HL-60 (cell line): ENCODE results near the gene EEF2.
A peak's percentile ranks its signal among the peaks of the same experiment; 100 is the strongest.

Experiments used
- DNase-seq, 2 experiments: peaks; one replicate each; pipeline ENCODE4 v3.0.0-alpha.2; 2010 to 2020; ENCODE audit warnings: low read depth in 1 of 2, low spot score in 1 of 2
- H3K27ac ChIP-seq: fragments of 250-450 bp; sonication (Bioruptor Pico); replicated peaks from 2 replicates; pipeline ENCODE4 v1.5.1; 2020; ENCODE audit warnings: mild to moderate bottlenecking, moderate library complexity
- H3K27me3 ChIP-seq: fragments of 250-450 bp; sonication (Bioruptor Pico); 2 replicates; pipeline ENCODE4 v1.5.1; 2021; ENCODE audit warnings: mild to moderate bottlenecking, moderate library complexity; ENCODE audit not compliant: insufficient read depth, poor library complexity, severe bottlenecking
- H3K4me3 ChIP-seq: replicated peaks from 2 replicates; pipeline ENCODE4 v1.5.1; 2011; ENCODE audit warnings: mild to moderate bottlenecking, control low read depth, low read length; ENCODE audit not compliant: insufficient read depth
- GABPA ChIP-seq: IDR thresholded peaks from 2 replicates; pipeline ENCODE4 v1.6.1; 2012; ENCODE audit warnings: low read depth
- POLR2AphosphoS5 ChIP-seq: IDR thresholded peaks from 2 replicates; pipeline ENCODE4 v1.6.1; 2012; ENCODE audit warnings: low read depth
- SPI1 ChIP-seq: IDR thresholded peaks from 2 replicates; pipeline ENCODE4 v1.6.1; 2012; ENCODE audit warnings: low read depth, mild to moderate bottlenecking, borderline replicate concordance
- TF ChIP-seq, protein P1 (sequence below): IDR thresholded peaks from 2 replicates; pipeline ENCODE4 v1.6.1; 2012; ENCODE audit warnings: low read depth; ENCODE audit not compliant: insufficient replicate concordance
- TF ChIP-seq, protein P2 (sequence below): IDR thresholded peaks from one replicate; pipeline ENCODE4 v1.5.1; 2011; ENCODE audit warnings: low read length, control low read depth, inconsistent platforms; ENCODE audit not compliant: insufficient read depth

Gene EEF2

DNA sequence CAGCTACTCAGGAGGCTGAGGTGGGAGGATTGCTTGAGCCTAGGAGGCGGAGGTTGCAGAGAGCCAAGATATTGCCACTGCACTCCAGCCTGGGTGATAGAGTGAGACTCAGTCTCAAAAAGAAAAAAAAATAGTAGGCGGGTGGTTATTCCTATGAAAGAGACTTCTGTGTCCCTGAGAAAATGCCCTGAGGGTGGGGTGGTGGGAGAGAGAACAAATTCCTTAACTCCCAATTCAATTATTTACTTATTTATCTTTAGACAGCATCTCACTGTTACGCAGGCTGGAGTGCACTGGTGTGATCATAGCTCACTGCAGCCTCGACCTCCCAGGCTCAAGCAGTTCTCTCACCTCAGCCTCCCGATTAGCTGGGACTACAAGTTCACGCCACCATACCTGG, 10.3 kb upstream of the EEF2 start:
- no peak for TF ChIP-seq GABPA
- no peak for TF ChIP-seq SPI1
- TF ChIP-seq, protein P1, sequence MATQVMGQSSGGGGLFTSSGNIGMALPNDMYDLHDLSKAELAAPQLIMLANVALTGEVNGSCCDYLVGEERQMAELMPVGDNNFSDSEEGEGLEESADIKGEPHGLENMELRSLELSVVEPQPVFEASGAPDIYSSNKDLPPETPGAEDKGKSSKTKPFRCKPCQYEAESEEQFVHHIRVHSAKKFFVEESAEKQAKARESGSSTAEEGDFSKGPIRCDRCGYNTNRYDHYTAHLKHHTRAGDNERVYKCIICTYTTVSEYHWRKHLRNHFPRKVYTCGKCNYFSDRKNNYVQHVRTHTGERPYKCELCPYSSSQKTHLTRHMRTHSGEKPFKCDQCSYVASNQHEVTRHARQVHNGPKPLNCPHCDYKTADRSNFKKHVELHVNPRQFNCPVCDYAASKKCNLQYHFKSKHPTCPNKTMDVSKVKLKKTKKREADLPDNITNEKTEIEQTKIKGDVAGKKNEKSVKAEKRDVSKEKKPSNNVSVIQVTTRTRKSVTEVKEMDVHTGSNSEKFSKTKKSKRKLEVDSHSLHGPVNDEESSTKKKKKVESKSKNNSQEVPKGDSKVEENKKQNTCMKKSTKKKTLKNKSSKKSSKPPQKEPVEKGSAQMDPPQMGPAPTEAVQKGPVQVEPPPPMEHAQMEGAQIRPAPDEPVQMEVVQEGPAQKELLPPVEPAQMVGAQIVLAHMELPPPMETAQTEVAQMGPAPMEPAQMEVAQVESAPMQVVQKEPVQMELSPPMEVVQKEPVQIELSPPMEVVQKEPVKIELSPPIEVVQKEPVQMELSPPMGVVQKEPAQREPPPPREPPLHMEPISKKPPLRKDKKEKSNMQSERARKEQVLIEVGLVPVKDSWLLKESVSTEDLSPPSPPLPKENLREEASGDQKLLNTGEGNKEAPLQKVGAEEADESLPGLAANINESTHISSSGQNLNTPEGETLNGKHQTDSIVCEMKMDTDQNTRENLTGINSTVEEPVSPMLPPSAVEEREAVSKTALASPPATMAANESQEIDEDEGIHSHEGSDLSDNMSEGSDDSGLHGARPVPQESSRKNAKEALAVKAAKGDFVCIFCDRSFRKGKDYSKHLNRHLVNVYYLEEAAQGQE: no peak
- TF ChIP-seq, protein P2, sequence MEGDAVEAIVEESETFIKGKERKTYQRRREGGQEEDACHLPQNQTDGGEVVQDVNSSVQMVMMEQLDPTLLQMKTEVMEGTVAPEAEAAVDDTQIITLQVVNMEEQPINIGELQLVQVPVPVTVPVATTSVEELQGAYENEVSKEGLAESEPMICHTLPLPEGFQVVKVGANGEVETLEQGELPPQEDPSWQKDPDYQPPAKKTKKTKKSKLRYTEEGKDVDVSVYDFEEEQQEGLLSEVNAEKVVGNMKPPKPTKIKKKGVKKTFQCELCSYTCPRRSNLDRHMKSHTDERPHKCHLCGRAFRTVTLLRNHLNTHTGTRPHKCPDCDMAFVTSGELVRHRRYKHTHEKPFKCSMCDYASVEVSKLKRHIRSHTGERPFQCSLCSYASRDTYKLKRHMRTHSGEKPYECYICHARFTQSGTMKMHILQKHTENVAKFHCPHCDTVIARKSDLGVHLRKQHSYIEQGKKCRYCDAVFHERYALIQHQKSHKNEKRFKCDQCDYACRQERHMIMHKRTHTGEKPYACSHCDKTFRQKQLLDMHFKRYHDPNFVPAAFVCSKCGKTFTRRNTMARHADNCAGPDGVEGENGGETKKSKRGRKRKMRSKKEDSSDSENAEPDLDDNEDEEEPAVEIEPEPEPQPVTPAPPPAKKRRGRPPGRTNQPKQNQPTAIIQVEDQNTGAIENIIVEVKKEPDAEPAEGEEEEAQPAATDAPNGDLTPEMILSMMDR: no peak
- no peak for TF ChIP-seq POLR2AphosphoS5

DNA sequence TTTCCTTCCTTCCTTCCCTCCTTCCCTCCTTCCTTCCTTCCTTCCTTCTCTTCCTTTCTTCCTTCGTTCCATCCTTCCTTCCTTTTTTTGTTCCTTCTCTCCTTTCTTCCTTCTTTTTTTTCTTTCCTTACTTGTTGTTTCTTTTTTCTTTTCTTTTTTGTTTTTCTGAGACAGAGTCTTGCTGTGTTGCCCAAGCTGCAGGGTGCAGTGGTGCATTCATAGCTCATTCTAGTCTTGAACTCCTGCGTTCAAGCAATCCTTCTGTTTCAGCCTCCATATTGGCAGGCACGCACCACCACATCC, 5.5 kb upstream of the EEF2 start:
- DNase-seq: no peak
- H3K4me3 ChIP-seq: no peak overlapping the region
- H3K27ac ChIP-seq: no peak overlapping the region
- TF ChIP-seq SPI1 (no peak), GABPA (no peak), POLR2AphosphoS5 (no peak)
- TF ChIP-seq, protein P1: no peak
- TF ChIP-seq, protein P2: no peak
- H3K27me3 ChIP-seq: no peaks in the 10 kb centered on the region

More for the DNA sequence above, 10.3 kb upstream of the EEF2 start:
- Histone ChIP-seq H3K27me3 (no peaks in the 10 kb centered on the region), H3K4me3 (no peak overlapping the region), H3K27ac (no peak overlapping the region)
- DNase-seq: no peak

DNA sequence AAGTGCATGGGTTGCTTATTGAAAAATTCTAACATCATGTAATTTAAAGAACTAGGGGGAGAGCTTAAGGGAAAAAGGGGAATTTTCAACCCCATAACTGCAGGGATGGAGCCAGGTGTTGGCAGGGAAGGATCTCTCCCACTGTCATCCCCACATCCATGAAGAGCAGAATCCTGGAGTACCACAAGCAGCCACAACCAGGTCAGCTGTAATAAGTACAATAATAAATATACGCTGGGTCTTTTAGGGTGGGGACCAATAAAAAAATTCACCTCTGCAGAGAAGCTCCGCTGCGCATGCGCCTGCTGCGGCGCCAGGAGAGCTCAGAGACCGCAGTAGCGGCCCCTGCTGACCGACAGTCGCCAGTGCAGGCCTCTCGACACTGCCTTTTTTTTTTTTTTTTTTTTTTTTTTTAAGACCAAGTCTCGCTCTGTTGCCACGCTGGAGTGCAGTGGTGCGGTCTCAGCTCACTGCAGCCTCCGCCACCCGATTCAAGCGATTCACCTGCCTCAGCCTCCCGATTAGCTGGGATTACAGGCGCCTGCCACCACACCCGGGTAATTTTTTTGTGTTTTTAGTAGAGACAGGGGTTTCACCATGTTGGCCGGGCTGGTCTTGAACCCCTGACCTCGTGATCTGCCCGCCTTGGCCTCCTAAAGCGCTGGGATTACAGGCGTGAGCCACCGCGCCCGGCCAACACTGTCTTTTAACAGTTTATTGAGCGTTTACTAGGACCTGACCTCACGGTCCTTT, 2.5 kb upstream of the EEF2 start:
- Histone ChIP-seq H3K27me3 (no peaks in the 10 kb centered on the region), H3K27ac (peak overlapping the region; percentile 69), H3K4me3 (peak overlapping the region; percentile 25; the same call in 1 of the 2 replicates)
- peak; percentile 65 to 83 for DNase-seq
- TF ChIP-seq POLR2AphosphoS5: no peak
- TF ChIP-seq, protein P1: peak; percentile 33
- TF ChIP-seq, protein P2: peak; percentile 72
